Lower leg skin (tissue), 3 donors: ENCODE measurements around the gene SSUH2.

Experiments used
- POLR2A ChIP-seq, 2 donors: fragments of 450-650 bp; IDR thresholded peaks; one replicate each; pipeline ENCODE4 v1.6.1; 2016 to 2017; ENCODE audit warnings: antibody characterized with exemption in 2 of 2, mild to moderate bottlenecking in 1 of 2, moderate library complexity in 1 of 2
- TF ChIP-seq, protein P1 (sequence below), 3 donors: fragments of 450-650 bp; IDR thresholded peaks; one replicate each; pipeline ENCODE4 v1.5.1; 2016; ENCODE audit warnings: antibody characterized with exemption in 3 of 3, mild to moderate bottlenecking in 3 of 3, moderate library complexity in 2 of 3

- TF ChIP-seq, protein P1, sequence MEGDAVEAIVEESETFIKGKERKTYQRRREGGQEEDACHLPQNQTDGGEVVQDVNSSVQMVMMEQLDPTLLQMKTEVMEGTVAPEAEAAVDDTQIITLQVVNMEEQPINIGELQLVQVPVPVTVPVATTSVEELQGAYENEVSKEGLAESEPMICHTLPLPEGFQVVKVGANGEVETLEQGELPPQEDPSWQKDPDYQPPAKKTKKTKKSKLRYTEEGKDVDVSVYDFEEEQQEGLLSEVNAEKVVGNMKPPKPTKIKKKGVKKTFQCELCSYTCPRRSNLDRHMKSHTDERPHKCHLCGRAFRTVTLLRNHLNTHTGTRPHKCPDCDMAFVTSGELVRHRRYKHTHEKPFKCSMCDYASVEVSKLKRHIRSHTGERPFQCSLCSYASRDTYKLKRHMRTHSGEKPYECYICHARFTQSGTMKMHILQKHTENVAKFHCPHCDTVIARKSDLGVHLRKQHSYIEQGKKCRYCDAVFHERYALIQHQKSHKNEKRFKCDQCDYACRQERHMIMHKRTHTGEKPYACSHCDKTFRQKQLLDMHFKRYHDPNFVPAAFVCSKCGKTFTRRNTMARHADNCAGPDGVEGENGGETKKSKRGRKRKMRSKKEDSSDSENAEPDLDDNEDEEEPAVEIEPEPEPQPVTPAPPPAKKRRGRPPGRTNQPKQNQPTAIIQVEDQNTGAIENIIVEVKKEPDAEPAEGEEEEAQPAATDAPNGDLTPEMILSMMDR (IDR thresholded peaks at IDR 0.05), result no peak
- TF ChIP-seq POLR2A (IDR thresholded peaks at IDR 0.05), result no peak
Measured at GRCh38 chr3:8635125-8635524, 9.5 kb downstream of the SSUH2 start.
